Panc1 (cell line): ENCODE results near the gene GLI1. TPM values are rescaled to one million over a fixed set of nuclear protein-coding genes. Genes with fewer than 3 reads are reported as not detected.
A peak's percentile ranks its signal among the peaks of the same experiment; 100 is the strongest.

Source experiments
- ATAC-seq: fragments of 200-7000 bp; cut with Tn5 transposase; 2 replicates; pipeline ENCODE4 v1.9.1; 2020; ENCODE audit warnings: mild to moderate bottlenecking, moderate library complexity
- BruUV-seq: library from RNA; stranded (reverse); fragments of 400-500 nt; replicated peaks from 2 replicates; lab custom pipeline; 2021; lab: Mats Ljungman, UMichigan
- CTCF ChIA-PET: fragments of 300-600 bp; sonication (Branson Sonifier 250); formaldehyde crosslinking; loops from one replicate; lab custom pipeline; 2022; ENCODE audit warnings: antibody characterized with exemption; lab: Charles Lee
- POLR2A ChIA-PET: fragments of 300-600 bp; sonication (Branson Sonifier 250); formaldehyde crosslinking; loops from one replicate; lab custom pipeline; 2022; ENCODE audit warnings: antibody characterized with exemption; lab: Charles Lee
- DNase-seq: peaks from one replicate; pipeline ENCODE4 v3.0.0-alpha.2; 2010; ENCODE audit warnings: low read depth, low spot score
- H3K27ac ChIP-seq: 2 replicates; pipeline ENCODE4 v1.5.1; 2011; ENCODE audit warnings: mild to moderate bottlenecking, low read length, inconsistent platforms
- H3K27me3 ChIP-seq: fragments of 200-500 bp; sonication (Bioruptor generic); 2 replicates; pipeline ENCODE4 v1.6.0; 2014; ENCODE audit warnings: low read length, inconsistent platforms; ENCODE audit not compliant: control insufficient read depth, insufficient read depth
- H3K36me3 ChIP-seq: fragments of 200-500 bp; sonication (Bioruptor generic); 2 replicates; pipeline ENCODE4 v1.5.1; 2014; ENCODE audit warnings: inconsistent platforms, mild to moderate bottlenecking, low read length, moderate library complexity; ENCODE audit not compliant: control insufficient read depth, insufficient read depth
- H3K4me1 ChIP-seq: 2 replicates; pipeline ENCODE4 v1.5.1; 2011; ENCODE audit warnings: inconsistent platforms, mild to moderate bottlenecking, low read length, moderate library complexity; ENCODE audit not compliant: control insufficient read depth, insufficient read depth
- H3K4me3 ChIP-seq, 2 experiments: 2 replicates each; pipeline ENCODE4 v1.5.1; 2011 to 2012; ENCODE audit warnings: low read depth in 2 of 2, low read length in 2 of 2, mild to moderate bottlenecking in 2 of 2, inconsistent platforms in 1 of 2, moderate library complexity in 1 of 2
- H3K9me3 ChIP-seq: fragments of 200-500 bp; sonication (Bioruptor generic); 2 replicates; pipeline ENCODE4 v1.5.1; 2014; ENCODE audit warnings: low read depth, mild to moderate bottlenecking, inconsistent platforms, low read length, moderate library complexity; ENCODE audit not compliant: control insufficient read depth, insufficient read depth
- POLR2AphosphoS5 ChIP-seq: IDR thresholded peaks from 2 replicates; pipeline ENCODE4 v1.6.1; 2012; ENCODE audit warnings: mild to moderate bottlenecking, low read depth, low read length, moderate library complexity
- SIN3A ChIP-seq: IDR thresholded peaks from 2 replicates; pipeline ENCODE4 v1.6.1; 2012; ENCODE audit warnings: low read depth, mild to moderate bottlenecking, low read length, moderate library complexity, borderline replicate concordance; ENCODE audit not compliant: insufficient read depth
- TCF7L2 ChIP-seq: IDR thresholded peaks from 2 replicates; pipeline ENCODE4 v1.6.1; 2011; ENCODE audit warnings: mild to moderate bottlenecking, low read depth, low read length, inconsistent platforms
- in situ Hi-C: cut with HindIII; loops from 2 replicates; pipeline ENCODE4 v1.10.0; 2016; ENCODE audit warnings: low sequenced_read_pairs, low pct_unique_long_range_greater_than_20kb
- intact Hi-C: fragments of 100-400 bp; cut with micrococcal nuclease; formaldehyde crosslinking; loops from one replicate; pipeline ENCODE4 v1.10.0; 2022; ENCODE audit not compliant: unreplicated experiment
- total RNA-seq: library from RNA; stranded (reverse); gene quantifications from one replicate; pipeline ENCODE4 v1.2.1, GENCODE V29; 2021; ENCODE audit not compliant: unreplicated experiment
- TF ChIP-seq, protein P1 (sequence below): fragments of 450-650 bp; IDR thresholded peaks from 2 replicates; pipeline ENCODE4 v1.5.1; 2017; ENCODE audit warnings: mild to moderate bottlenecking
- TF ChIP-seq, protein P2 (sequence below), 2 experiments: IDR thresholded peaks; 2 replicates each; pipeline ENCODE4 v1.6.1; 2011 to 2012; ENCODE audit warnings: low read depth in 2 of 2, control low read depth in 1 of 2, low read length in 1 of 2, mild to moderate bottlenecking in 1 of 2, moderate library complexity in 1 of 2; ENCODE audit not compliant: insufficient read depth in 1 of 2

Gene GLI1
- total RNA-seq, 1 experiment from 2014 or later, result 6.5 TPM

DNA sequence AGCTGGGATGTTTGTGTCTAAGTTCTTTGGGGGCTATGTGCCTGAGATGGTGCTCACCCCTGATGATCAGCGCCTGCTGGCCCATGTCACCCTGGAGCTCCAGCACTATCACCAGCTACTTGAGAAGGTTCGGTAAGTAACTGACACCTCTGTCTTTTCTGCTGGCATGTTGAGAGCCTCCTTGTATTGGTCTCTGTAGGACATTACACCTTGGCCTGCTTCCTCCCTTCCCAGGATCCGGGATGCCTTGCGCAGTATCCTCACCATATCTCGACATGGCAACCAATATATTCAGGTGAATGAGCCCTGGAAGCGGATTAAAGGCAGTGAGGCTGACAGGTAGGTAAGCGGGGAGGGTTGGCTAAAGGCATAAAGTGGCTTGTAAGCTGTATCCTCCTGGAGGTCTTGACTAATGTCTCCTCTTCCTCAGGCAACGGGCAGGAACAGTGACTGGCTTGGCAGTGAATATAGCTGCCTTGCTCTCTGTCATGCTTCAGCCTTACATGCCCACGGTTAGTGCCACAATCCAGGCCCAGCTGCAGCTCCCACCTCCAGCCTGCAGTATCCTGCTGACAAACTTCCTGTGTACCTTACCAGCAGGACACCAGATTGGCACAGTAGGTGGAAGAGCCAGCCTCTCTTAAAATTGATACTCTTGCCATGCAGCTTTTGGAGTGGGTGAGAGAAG, 55.3 kb downstream of the GLI1 start:
- H3K27me3 ChIP-seq, result no peaks in the 10 kb centered on the region
- TF ChIP-seq, protein P1, sequence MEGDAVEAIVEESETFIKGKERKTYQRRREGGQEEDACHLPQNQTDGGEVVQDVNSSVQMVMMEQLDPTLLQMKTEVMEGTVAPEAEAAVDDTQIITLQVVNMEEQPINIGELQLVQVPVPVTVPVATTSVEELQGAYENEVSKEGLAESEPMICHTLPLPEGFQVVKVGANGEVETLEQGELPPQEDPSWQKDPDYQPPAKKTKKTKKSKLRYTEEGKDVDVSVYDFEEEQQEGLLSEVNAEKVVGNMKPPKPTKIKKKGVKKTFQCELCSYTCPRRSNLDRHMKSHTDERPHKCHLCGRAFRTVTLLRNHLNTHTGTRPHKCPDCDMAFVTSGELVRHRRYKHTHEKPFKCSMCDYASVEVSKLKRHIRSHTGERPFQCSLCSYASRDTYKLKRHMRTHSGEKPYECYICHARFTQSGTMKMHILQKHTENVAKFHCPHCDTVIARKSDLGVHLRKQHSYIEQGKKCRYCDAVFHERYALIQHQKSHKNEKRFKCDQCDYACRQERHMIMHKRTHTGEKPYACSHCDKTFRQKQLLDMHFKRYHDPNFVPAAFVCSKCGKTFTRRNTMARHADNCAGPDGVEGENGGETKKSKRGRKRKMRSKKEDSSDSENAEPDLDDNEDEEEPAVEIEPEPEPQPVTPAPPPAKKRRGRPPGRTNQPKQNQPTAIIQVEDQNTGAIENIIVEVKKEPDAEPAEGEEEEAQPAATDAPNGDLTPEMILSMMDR, result no peak
- TF ChIP-seq SIN3A, result no peak
- no peak for TF ChIP-seq TCF7L2
- TF ChIP-seq POLR2AphosphoS5, result no peak; the same call in 1 of the 2 replicates
- TF ChIP-seq, protein P2, sequence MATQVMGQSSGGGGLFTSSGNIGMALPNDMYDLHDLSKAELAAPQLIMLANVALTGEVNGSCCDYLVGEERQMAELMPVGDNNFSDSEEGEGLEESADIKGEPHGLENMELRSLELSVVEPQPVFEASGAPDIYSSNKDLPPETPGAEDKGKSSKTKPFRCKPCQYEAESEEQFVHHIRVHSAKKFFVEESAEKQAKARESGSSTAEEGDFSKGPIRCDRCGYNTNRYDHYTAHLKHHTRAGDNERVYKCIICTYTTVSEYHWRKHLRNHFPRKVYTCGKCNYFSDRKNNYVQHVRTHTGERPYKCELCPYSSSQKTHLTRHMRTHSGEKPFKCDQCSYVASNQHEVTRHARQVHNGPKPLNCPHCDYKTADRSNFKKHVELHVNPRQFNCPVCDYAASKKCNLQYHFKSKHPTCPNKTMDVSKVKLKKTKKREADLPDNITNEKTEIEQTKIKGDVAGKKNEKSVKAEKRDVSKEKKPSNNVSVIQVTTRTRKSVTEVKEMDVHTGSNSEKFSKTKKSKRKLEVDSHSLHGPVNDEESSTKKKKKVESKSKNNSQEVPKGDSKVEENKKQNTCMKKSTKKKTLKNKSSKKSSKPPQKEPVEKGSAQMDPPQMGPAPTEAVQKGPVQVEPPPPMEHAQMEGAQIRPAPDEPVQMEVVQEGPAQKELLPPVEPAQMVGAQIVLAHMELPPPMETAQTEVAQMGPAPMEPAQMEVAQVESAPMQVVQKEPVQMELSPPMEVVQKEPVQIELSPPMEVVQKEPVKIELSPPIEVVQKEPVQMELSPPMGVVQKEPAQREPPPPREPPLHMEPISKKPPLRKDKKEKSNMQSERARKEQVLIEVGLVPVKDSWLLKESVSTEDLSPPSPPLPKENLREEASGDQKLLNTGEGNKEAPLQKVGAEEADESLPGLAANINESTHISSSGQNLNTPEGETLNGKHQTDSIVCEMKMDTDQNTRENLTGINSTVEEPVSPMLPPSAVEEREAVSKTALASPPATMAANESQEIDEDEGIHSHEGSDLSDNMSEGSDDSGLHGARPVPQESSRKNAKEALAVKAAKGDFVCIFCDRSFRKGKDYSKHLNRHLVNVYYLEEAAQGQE (IDR thresholded peaks at IDR 0.05; ENCODE audit: insufficient read depth in 1 of 2, low read depth in 2 of 2, low read length in 1 of 2), result no peak
- H3K36me3 ChIP-seq, result peaks cover 21% of the 10 kb centered on the region
- ChIA-PET CTCF (no interaction called here), POLR2A (no interaction called here)
- peaks cover 36% of the 10 kb centered on the region for H3K4me1 ChIP-seq
- no TSS peak for BruUV-seq
- peak; percentile 39 for DNase-seq
- in situ Hi-C loops, result no loop called here
- intact Hi-C loops, result no loop called here
- no peaks in the 10 kb centered on the region for H3K9me3 ChIP-seq
- H3K27ac ChIP-seq, result peak overlapping the region; percentile 63; the same call in 1 of the 2 replicates
- no peak overlapping the region for H3K4me3 ChIP-seq
- peak; percentile 32; the same call in 1 of the 2 replicates for ATAC-seq

DNA sequence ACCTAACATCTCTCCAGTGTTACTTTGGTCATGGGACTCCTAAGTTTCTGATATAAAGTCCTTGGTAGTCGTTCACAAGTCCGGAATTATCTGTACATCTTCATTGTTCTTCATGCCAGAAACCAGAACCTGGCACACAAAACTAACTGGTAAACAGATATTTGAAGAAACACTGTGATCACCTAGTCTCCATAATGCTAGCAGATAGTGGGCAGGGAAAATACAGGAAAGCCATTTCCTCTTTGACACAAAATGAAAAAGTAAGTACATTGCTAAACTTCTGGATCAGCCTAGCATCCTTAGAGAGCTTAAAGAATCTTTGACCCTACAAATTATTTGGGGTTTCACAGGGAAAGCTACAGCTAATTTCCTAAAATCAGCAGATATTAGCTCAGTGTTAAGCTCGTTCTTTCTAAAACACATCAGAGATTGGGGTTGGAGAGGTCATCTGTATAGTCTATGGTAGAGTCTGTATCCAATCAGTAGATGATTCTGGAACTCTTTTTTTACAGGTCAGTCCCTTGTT, 55.9 kb downstream of the GLI1 start:
- ATAC-seq (no peak), DNase-seq (no peak)
- H3K27ac ChIP-seq, result peak overlapping the region; percentile 63; the same call in 1 of the 2 replicates
- no peaks in the 10 kb centered on the region for H3K27me3 ChIP-seq
- ChIA-PET POLR2A (no interaction called here), CTCF (no interaction called here)
- intact Hi-C loops (no loop called here), in situ Hi-C loops (no loop called here)
- TF ChIP-seq SIN3A, result no peak
- no peak for TF ChIP-seq TCF7L2
- TF ChIP-seq, protein P2 (IDR thresholded peaks at IDR 0.05; ENCODE audit: insufficient read depth in 1 of 2, low read depth in 2 of 2, low read length in 1 of 2), result no peak
- TF ChIP-seq POLR2AphosphoS5, result 0 out of 2 replicates have a peak, but pooled peaks have one; percentile 44
- TF ChIP-seq, protein P1, result no peak
- H3K4me3 ChIP-seq, result no peak overlapping the region
- TSS peak; percentile 44 for BruUV-seq
- H3K4me1 ChIP-seq, result peaks cover 36% of the 10 kb centered on the region
- H3K9me3 ChIP-seq, result no peaks in the 10 kb centered on the region
- H3K36me3 ChIP-seq, result peaks cover 24% of the 10 kb centered on the region
